Suprapubic skin (tissue), 4 donors: ENCODE measurements around the gene INSIG1.

Experiments
- CTCF ChIP-seq, 2 donors: fragments of 200-600 bp in 1 of 2; fragments of 450-650 bp in 1 of 2; sonication (generic) in 1 of 2; IDR thresholded peaks; one replicate each; pipeline ENCODE4 v1.5.1; 2016 to 2019; ENCODE audit warnings: antibody characterized with exemption in 2 of 2, mild to moderate bottlenecking in 1 of 2, moderate library complexity in 1 of 2
- EP300 ChIP-seq: sonication (generic); formaldehyde crosslinking; IDR thresholded peaks from one replicate; pipeline ENCODE4 v1.6.1; 2017; ENCODE audit warnings: antibody characterized with exemption
- POLR2A ChIP-seq, 2 donors: fragments of 450-650 bp; IDR thresholded peaks; one replicate each; pipeline ENCODE4 v1.6.1; 2017; ENCODE audit warnings: antibody characterized with exemption in 2 of 2, mild to moderate bottlenecking in 2 of 2, moderate library complexity in 2 of 2
- POLR2AphosphoS5 ChIP-seq, 3 donors: sonication (generic); formaldehyde crosslinking; IDR thresholded peaks; one replicate each; pipeline ENCODE4 v1.6.1; 2017; ENCODE audit warnings: antibody characterized with exemption in 3 of 3

GRCh38 chr7:155274633-155275355, 22.9 kb upstream of the INSIG1 start:
- no peak for TF ChIP-seq CTCF (IDR thresholded peaks at IDR 0.05)
- TF ChIP-seq POLR2A (IDR thresholded peaks at IDR 0.05), result no peak
- no peak for TF ChIP-seq EP300
- TF ChIP-seq POLR2AphosphoS5 (IDR thresholded peaks at IDR 0.05), result no peak
